HEK293T (cell line): Measurements from ENCODE around the gene CXXC4.
A peak's percentile ranks its signal among the peaks of the same experiment; 100 is the strongest.

Source experiments
- CTCF ChIA-PET: fragments of 350-600 bp; formaldehyde crosslinking; extraction: SDS; loops from one replicate; lab custom pipeline; 2021; ENCODE audit warnings: antibody characterized with exemption, inconsistent platforms; lab: Yijun Ruan, JAX
- POLR2A ChIA-PET: fragments of 350-600 bp; formaldehyde crosslinking; extraction: SDS; loops from one replicate; lab custom pipeline; 2020; ENCODE audit warnings: antibody characterized with exemption, inconsistent platforms; lab: Yijun Ruan, JAX
- DNase-seq: peaks from one replicate; pipeline ENCODE4 v3.0.0; 2012; ENCODE audit warnings: mixed read lengths; ENCODE audit errors: extremely low spot score
- ARNT ChIP-seq: fragments of 450-650 bp; IDR thresholded peaks from 2 replicates; pipeline ENCODE4 v1.6.1; 2017; ENCODE audit warnings: mild to moderate bottlenecking
- BHLHE40 ChIP-seq: fragments of 450-650 bp; IDR thresholded peaks from 2 replicates; pipeline ENCODE4 v1.6.1; 2016; ENCODE audit warnings: mild to moderate bottlenecking, moderate library complexity, borderline replicate concordance
- CTBP1 ChIP-seq: fragments of 450-650 bp; IDR thresholded peaks from 2 replicates; pipeline ENCODE4 v1.6.1; 2016; ENCODE audit warnings: borderline replicate concordance
- ELF4 ChIP-seq: fragments of 450-650 bp; IDR thresholded peaks from 2 replicates; pipeline ENCODE4 v1.6.1; 2017; ENCODE audit warnings: antibody characterized with exemption
- FOXA1 ChIP-seq: fragments of 450-650 bp; IDR thresholded peaks from 2 replicates; pipeline ENCODE4 v1.6.1; 2016; ENCODE audit warnings: mild to moderate bottlenecking
- FOXK2 ChIP-seq: fragments of 450-650 bp; IDR thresholded peaks from 2 replicates; pipeline ENCODE4 v1.6.1; 2016; ENCODE audit warnings: mild to moderate bottlenecking
- FOXM1 ChIP-seq: fragments of 450-650 bp; IDR thresholded peaks from 2 replicates; pipeline ENCODE4 v1.6.1; 2017; ENCODE audit warnings: mild to moderate bottlenecking, borderline replicate concordance
- HDGF ChIP-seq: fragments of 450-650 bp; IDR thresholded peaks from 2 replicates; pipeline ENCODE4 v1.6.1; 2017; ENCODE audit warnings: antibody characterized with exemption, borderline replicate concordance
- L3MBTL2 ChIP-seq: fragments of 450-650 bp; conservative IDR thresholded peaks from 2 replicates; pipeline ENCODE4 v1.6.1; 2016; ENCODE audit warnings: mild to moderate bottlenecking
- LEF1 ChIP-seq: fragments of 450-650 bp; IDR thresholded peaks from 2 replicates; pipeline ENCODE4 v1.6.1; 2017; ENCODE audit warnings: mild to moderate bottlenecking, borderline replicate concordance
- NFRKB ChIP-seq: fragments of 450-650 bp; IDR thresholded peaks from 2 replicates; pipeline ENCODE4 v1.6.1; 2016; ENCODE audit warnings: mild to moderate bottlenecking, moderate library complexity
- SP1 ChIP-seq: fragments of 450-650 bp; IDR thresholded peaks from 2 replicates; pipeline ENCODE4 v1.6.1; 2017
- SUZ12 ChIP-seq: fragments of 450-650 bp; IDR thresholded peaks from 2 replicates; pipeline ENCODE4 v1.6.1; 2016; ENCODE audit warnings: mild to moderate bottlenecking
- TARDBP ChIP-seq: fragments of 450-650 bp; IDR thresholded peaks from 2 replicates; pipeline ENCODE4 v1.6.1; 2016
- ZNF384 ChIP-seq: fragments of 450-650 bp; IDR thresholded peaks from 2 replicates; pipeline ENCODE4 v1.6.1; 2016
- TF ChIP-seq, protein P1 (sequence below): fragments of 450-650 bp; IDR thresholded peaks from 2 replicates; pipeline ENCODE4 v1.6.1; 2016

Gene CXXC4

GRCh38 chr4:104491481-104492182, 3.1 kb downstream of the CXXC4 start:
- peak; percentile 21 for DNase-seq
- CTCF ChIA-PET, result no interaction called here
- POLR2A ChIA-PET, result no interaction called here
- TF ChIP-seq BHLHE40, result no peak
- TF ChIP-seq FOXA1, result no peak
- TF ChIP-seq, protein P1, sequence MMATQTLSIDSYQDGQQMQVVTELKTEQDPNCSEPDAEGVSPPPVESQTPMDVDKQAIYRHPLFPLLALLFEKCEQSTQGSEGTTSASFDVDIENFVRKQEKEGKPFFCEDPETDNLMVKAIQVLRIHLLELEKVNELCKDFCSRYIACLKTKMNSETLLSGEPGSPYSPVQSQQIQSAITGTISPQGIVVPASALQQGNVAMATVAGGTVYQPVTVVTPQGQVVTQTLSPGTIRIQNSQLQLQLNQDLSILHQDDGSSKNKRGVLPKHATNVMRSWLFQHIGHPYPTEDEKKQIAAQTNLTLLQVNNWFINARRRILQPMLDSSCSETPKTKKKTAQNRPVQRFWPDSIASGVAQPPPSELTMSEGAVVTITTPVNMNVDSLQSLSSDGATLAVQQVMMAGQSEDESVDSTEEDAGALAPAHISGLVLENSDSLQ, result no peak
- no peak for TF ChIP-seq FOXM1
- TF ChIP-seq TARDBP, result no peak
- no peak for TF ChIP-seq ZNF384
- no peak for TF ChIP-seq ARNT
- no peak for TF ChIP-seq L3MBTL2
- no peak for TF ChIP-seq SP1
- no peak for TF ChIP-seq SUZ12

DNA sequence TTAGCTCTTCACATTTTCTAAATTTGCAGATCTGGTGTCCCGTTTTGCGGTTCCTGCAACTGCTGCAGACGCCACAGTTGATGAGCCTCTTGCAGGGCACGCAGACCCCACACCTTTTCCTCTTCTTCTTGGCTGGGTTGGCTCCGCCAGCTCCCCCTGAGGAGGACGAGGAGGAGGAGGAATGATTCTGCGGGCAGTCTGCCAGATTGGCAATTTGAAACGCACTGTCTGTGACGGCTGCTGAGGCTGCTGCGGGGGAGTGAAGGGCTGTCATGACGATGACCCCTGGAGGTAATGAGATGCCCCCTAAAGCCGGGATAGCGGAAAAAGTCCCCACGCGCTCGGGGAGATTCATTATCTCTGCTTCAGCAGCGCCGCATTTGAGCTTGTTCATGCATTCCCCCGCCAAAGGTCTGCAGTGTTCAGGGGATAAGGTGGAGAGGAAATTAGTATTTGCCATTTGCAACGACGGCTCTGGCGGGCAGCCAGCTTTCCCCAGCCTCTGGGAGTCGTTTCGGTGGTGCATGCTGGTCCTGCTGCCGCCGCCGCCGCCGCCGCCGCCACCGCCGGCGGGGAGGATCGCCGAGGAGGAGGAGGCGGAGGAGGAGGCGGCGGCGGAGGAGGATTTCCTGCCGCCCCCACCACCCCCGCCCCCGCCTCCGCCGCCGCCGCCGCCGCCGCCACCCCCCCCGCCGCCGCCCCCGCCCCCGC, 3.8 kb downstream of the CXXC4 start:
- ChIA-PET CTCF (interaction anchor here (0.6 to 0.9 kb wide), 2 partner anchors 10 to 20 kb away, joined by 3 read pairs; no protein-coding TSS in a partner anchor), POLR2A (no interaction called here)
- TF ChIP-seq TARDBP, result no peak
- TF ChIP-seq SP1, result no peak
- no peak for TF ChIP-seq ZNF384
- TF ChIP-seq, protein P1, result peak; percentile 51; the same call in 1 of the 2 replicates
- TF ChIP-seq FOXK2, result no peak
- no peak for TF ChIP-seq LEF1
- TF ChIP-seq HDGF, result no peak
- no peak for TF ChIP-seq L3MBTL2
- peak; percentile 58 for DNase-seq

- TF ChIP-seq FOXM1 (no peak), SUZ12 (no peak), L3MBTL2 (no peak), ELF4 (no peak)
- CTCF ChIA-PET, result interaction anchor here (0.6 to 0.9 kb wide), 2 partner anchors 11 to 20 kb away, joined by 3 read pairs; no protein-coding TSS in a partner anchor
- POLR2A ChIA-PET, result no interaction called here
- DNase-seq, result no peak
Observed at GRCh38 chr4:104490096-104490769, 4.5 kb downstream of the CXXC4 start.

GRCh38 chr4:104489731-104490095, 5.0 kb downstream of the CXXC4 start:
- TF ChIP-seq SUZ12, result no peak
- no peak for TF ChIP-seq SP1
- TF ChIP-seq CTBP1, result no peak
- no peak for TF ChIP-seq FOXM1
- no peak for TF ChIP-seq FOXA1
- TF ChIP-seq, protein P1, result no peak
- no peak for TF ChIP-seq ARNT
- no peak for TF ChIP-seq ZNF384
- no peak for DNase-seq
- POLR2A ChIA-PET, result no interaction called here
- CTCF ChIA-PET, result no interaction called here

DNA sequence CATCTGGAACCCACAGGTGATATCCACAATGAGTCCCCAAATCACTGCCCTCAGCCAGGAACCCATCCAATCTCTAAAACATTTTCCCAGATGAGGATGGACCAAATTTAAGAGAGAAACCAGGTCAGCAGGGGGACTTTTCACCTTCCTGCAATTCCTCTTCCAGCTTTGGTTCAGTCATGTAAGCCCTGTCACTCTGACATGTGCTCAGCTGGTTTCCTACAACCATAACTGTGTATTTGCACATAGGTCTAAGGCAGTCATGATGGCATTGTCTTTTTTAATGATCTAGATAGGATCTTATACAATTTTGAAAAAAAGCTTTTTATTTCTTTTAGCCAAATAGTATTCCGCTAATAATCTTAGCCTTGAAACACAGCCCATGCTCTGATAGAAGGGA, 6.5 kb downstream of the CXXC4 start:
- no peak for TF ChIP-seq NFRKB
- no peak for TF ChIP-seq FOXM1
- TF ChIP-seq SP1, result no peak
- TF ChIP-seq, protein P1, result peak; percentile 43; the same call in 1 of the 2 replicates
- TF ChIP-seq TARDBP, result no peak
- no peak for TF ChIP-seq ZNF384
- DNase-seq, result no peak
- ChIA-PET CTCF (no interaction called here), POLR2A (no interaction called here)
